Esophagus (tissue), 2 donors: Measurements from ENCODE around the gene PNPLA1. TPM values are rescaled to one million over a fixed set of nuclear protein-coding genes. Genes with fewer than 3 reads are reported as not detected.

ENCODE experiments used
- H3K27ac ChIP-seq, 2 donors: one replicate each; pipeline ENCODE4 v1.5.1; 2013; ENCODE audit warnings: low read depth in 2 of 2, mild to moderate bottlenecking in 2 of 2, inconsistent platforms in 1 of 2, low read length in 1 of 2, moderate library complexity in 1 of 2
- H3K27me3 ChIP-seq, 2 donors: one replicate each; pipeline ENCODE4 v1.6.1; 2013; ENCODE audit warnings: low read length in 2 of 2, control low read depth in 1 of 2, mild to moderate bottlenecking in 1 of 2; ENCODE audit not compliant: insufficient read depth in 2 of 2, control insufficient read depth in 1 of 2
- H3K36me3 ChIP-seq, 2 donors: one replicate each; pipeline ENCODE4 v1.6.1; 2013; ENCODE audit warnings: low read length in 1 of 2; ENCODE audit not compliant: control insufficient read depth in 2 of 2, insufficient read depth in 2 of 2
- H3K4me1 ChIP-seq, 2 donors: one replicate each; pipeline ENCODE4 v1.6.1; 2013; ENCODE audit warnings: low read length in 1 of 2; ENCODE audit not compliant: control insufficient read depth in 2 of 2, insufficient read depth in 2 of 2
- H3K4me3 ChIP-seq, 2 donors: one replicate each; pipeline ENCODE4 v1.5.1; 2013; ENCODE audit warnings: low read length in 2 of 2, mild to moderate bottlenecking in 2 of 2, low read depth in 1 of 2, moderate library complexity in 1 of 2
- H3K9me3 ChIP-seq, 2 donors: one replicate each; pipeline ENCODE4 v1.6.1; 2013; ENCODE audit warnings: mild to moderate bottlenecking in 2 of 2, low read depth in 1 of 2, low read length in 1 of 2, moderate library complexity in 1 of 2; ENCODE audit not compliant: control insufficient read depth in 2 of 2, insufficient read depth in 1 of 2
- WGBS, 2 donors: extraction: QIAGEN DNeasy Blood & Tissue Kit; methylation state at CpG; one replicate each; pipeline ENCODE4 v1.1.7; 2013; 5-methylcytosine and 5-hydroxymethylcytosine counted together
- polyA plus RNA-seq, 2 donors: library from polyadenylated mRNA; stranded (reverse); fragments of 200-250 nt; gene quantifications; one replicate each; pipeline ENCODE4 v1.2.3, GENCODE V29; 2013
- donor health status: healthy with polysubstance abuse.
- donor health status: Bipolar disorder and iron deficiency.

PNPLA1 gene
- polyA plus RNA-seq, 2 donors = 0.02 to 0.04 TPM

GRCh38 chr6:36245572-36246061 is 24.2 kb upstream of the PNPLA1 start:
- Histone ChIP-seq H3K9me3 (no peaks in the 10 kb centered on the region), H3K27me3 (no peaks in the 10 kb centered on the region), H3K4me1 (peaks cover 0 to 2% of the 10 kb centered on the region in 2 donors), H3K36me3 (no peaks in the 10 kb centered on the region), H3K4me3 (no peak overlapping the region), H3K27ac (peak overlapping the region in 1 of 2 donors; percentile 22)
- WGBS, 2 donors = 44 to 64% methylated on average over 8 of the region's 8 CpGs

GRCh38 chr6:36246506-36247268 is 23.2 kb upstream of the PNPLA1 start:
- Histone ChIP-seq H3K4me1 (peaks cover 0 to 2% of the 10 kb centered on the region in 2 donors), H3K36me3 (no peaks in the 10 kb centered on the region), H3K9me3 (no peaks in the 10 kb centered on the region), H3K27ac (peak overlapping the region in 1 of 2 donors; percentile 28), H3K27me3 (no peaks in the 10 kb centered on the region), H3K4me3 (no peak overlapping the region)
- 84% methylated on average over 22 of the region's 22 CpGs for WGBS, 2 donors

GRCh38 chr6:36247693-36248092 is 22.2 kb upstream of the PNPLA1 start:
- WGBS, 2 donors = 61 to 69% methylated on average over 6 of the region's 6 CpGs
- no peak overlapping the region for H3K4me3 ChIP-seq
- no peaks in the 10 kb centered on the region for H3K27me3 ChIP-seq
- H3K9me3 ChIP-seq = no peaks in the 10 kb centered on the region
- no peaks in the 10 kb centered on the region for H3K36me3 ChIP-seq
- H3K27ac ChIP-seq = peak overlapping the region in 1 of 2 donors; percentile 59
- peaks cover 0 to 2% of the 10 kb centered on the region in 2 donors for H3K4me1 ChIP-seq

GRCh38 chr6:36248980-36249379 is 20.9 kb upstream of the PNPLA1 start:
- H3K36me3 ChIP-seq = no peaks in the 10 kb centered on the region
- H3K4me1 ChIP-seq = peaks cover 0 to 2% of the 10 kb centered on the region in 2 donors
- H3K27me3 ChIP-seq = no peaks in the 10 kb centered on the region
- 74 to 78% methylated on average over 1 of the region's 1 CpG for WGBS, 2 donors
- no peak overlapping the region for H3K27ac ChIP-seq
- no peak overlapping the region for H3K4me3 ChIP-seq
- H3K9me3 ChIP-seq = no peaks in the 10 kb centered on the region

- WGBS, 2 donors = 77 to 83% methylated on average over 5 of the region's 5 CpGs
- Histone ChIP-seq H3K4me3 (no peak overlapping the region), H3K9me3 (no peaks in the 10 kb centered on the region), H3K36me3 (no peaks in the 10 kb centered on the region), H3K4me1 (peaks cover 0 to 2% of the 10 kb centered on the region in 2 donors), H3K27me3 (no peaks in the 10 kb centered on the region), H3K27ac (no peak overlapping the region)
Measured at GRCh38 chr6:36249536-36249935, 20.3 kb upstream of the PNPLA1 start.

GRCh38 chr6:36252005-36252404 is 17.9 kb upstream of the PNPLA1 start:
- H3K27me3 ChIP-seq = no peaks in the 10 kb centered on the region
- H3K4me1 ChIP-seq = no peaks in the 10 kb centered on the region
- no peak overlapping the region for H3K4me3 ChIP-seq
- WGBS, 2 donors = 90 to 96% methylated on average over 2 of the region's 2 CpGs
- no peaks in the 10 kb centered on the region for H3K36me3 ChIP-seq
- no peak overlapping the region for H3K27ac ChIP-seq
- no peaks in the 10 kb centered on the region for H3K9me3 ChIP-seq

GRCh38 chr6:36263390-36264000 is 6.4 kb upstream of the PNPLA1 start:
- no peak overlapping the region for H3K27ac ChIP-seq
- no peaks in the 10 kb centered on the region for H3K36me3 ChIP-seq
- H3K4me1 ChIP-seq = peaks cover 0 to 7% of the 10 kb centered on the region in 2 donors
- WGBS, 2 donors = 75 to 81% methylated on average over 9 of the region's 9 CpGs
- peaks cover 0 to 2% of the 10 kb centered on the region in 2 donors for H3K9me3 ChIP-seq
- H3K4me3 ChIP-seq = no peak overlapping the region
- no peaks in the 10 kb centered on the region for H3K27me3 ChIP-seq

GRCh38 chr6:36265744-36266143 is 4.1 kb upstream of the PNPLA1 start:
- no peak overlapping the region for H3K27ac ChIP-seq
- no peaks in the 10 kb centered on the region for H3K27me3 ChIP-seq
- 81 to 82% methylated on average over 1 of the region's 1 CpG for WGBS, 2 donors
- H3K4me3 ChIP-seq = no peak overlapping the region
- no peaks in the 10 kb centered on the region for H3K36me3 ChIP-seq
- H3K9me3 ChIP-seq = peaks cover 0 to 2% of the 10 kb centered on the region in 2 donors
- peaks cover 4 to 13% of the 10 kb centered on the region in 2 donors for H3K4me1 ChIP-seq

GRCh38 chr6:36266913-36267644 is 2.8 kb upstream of the PNPLA1 start:
- peaks cover 4 to 13% of the 10 kb centered on the region in 2 donors for H3K4me1 ChIP-seq
- 88 to 89% methylated on average over 13 of the region's 13 CpGs for WGBS, 2 donors
- no peaks in the 10 kb centered on the region for H3K27me3 ChIP-seq
- H3K27ac ChIP-seq = no peak overlapping the region
- H3K36me3 ChIP-seq = no peaks in the 10 kb centered on the region
- no peak overlapping the region for H3K4me3 ChIP-seq
- peaks cover 0 to 2% of the 10 kb centered on the region in 2 donors for H3K9me3 ChIP-seq
